ENCODE results near the gene CHST15.

The CHST15 gene

GRCh38 chr10:124092860-124093773 is at the start of gene CHST15:
Gene CHST15, minus strand, starts transcription at chr10:124093598. Its CDS starts 47,386 bp downstream, at chr10:124046212.
- DNase-seq, result peak; percentile 3 to 39

GRCh38 chr10:124142960-124143359 is 49.6 kb upstream of the CHST15 start:
- peak in 1 of 2 donors; percentile 48 for DNase-seq

GRCh38 chr10:124142006-124142739 is 48.8 kb upstream of the CHST15 start:
- no peak for DNase-seq

- DNase-seq, result no peak
These were observed 45.5 kb upstream of the CHST15 start for GRCh38 chr10:124138883-124139348.

GRCh38 chr10:124138195-124138882 is 44.9 kb upstream of the CHST15 start:
- DNase-seq, result no peak

GRCh38 chr10:124134251-124134893 is 41.0 kb upstream of the CHST15 start:
- no peak for DNase-seq

GRCh38 chr10:124132876-124133275 is 39.5 kb upstream of the CHST15 start:
- no peak for DNase-seq

- DNase-seq, result no peak
These were observed 38.9 kb upstream of the CHST15 start for GRCh38 chr10:124132306-124132705.

GRCh38 chr10:124131172-124131571 is 37.8 kb upstream of the CHST15 start:
- DNase-seq, result no peak

GRCh38 chr10:124130198-124130900 is 37.0 kb upstream of the CHST15 start:
- no peak for DNase-seq

GRCh38 chr10:124129471-124129870 is 36.1 kb upstream of the CHST15 start:
- no peak for DNase-seq

GRCh38 chr10:124128811-124129145 is 35.4 kb upstream of the CHST15 start:
- DNase-seq, result no peak

GRCh38 chr10:124127965-124128810 is 34.8 kb upstream of the CHST15 start:
- no peak for DNase-seq

GRCh38 chr10:124127563-124127962 is 34.2 kb upstream of the CHST15 start:
- no peak for DNase-seq

- DNase-seq, result no peak
These were observed 33.6 kb upstream of the CHST15 start for GRCh38 chr10:124126983-124127385.

- DNase-seq, result no peak
These were observed 33.0 kb upstream of the CHST15 start for GRCh38 chr10:124126145-124126982.

GRCh38 chr10:124125305-124126116 is 32.1 kb upstream of the CHST15 start:
- peak in 1 of 2 donors; percentile 11 for DNase-seq

GRCh38 chr10:124124769-124125161 is 31.4 kb upstream of the CHST15 start:
- no peak for DNase-seq

- peak in 1 of 2 donors; percentile 60 for DNase-seq
These were observed 30.8 kb upstream of the CHST15 start for GRCh38 chr10:124124123-124124768.

Data from CD4-positive, alpha-beta T cell treated with Interleukin-1 beta for 1 hour (primary cell).